MM.1S (cell line): ENCODE results near the gene PLD4.

Source experiments
- DNase-seq: peaks from one replicate; pipeline ENCODE4 v3.0.0-alpha.2; 2015
- H2AFZ ChIP-seq: fragments of 300-600 bp; sonication (generic); 2 replicates; pipeline ENCODE4 v1.6.0; 2016; ENCODE audit warnings: antibody characterized with exemption, low read length
- H3F3A ChIP-seq: fragments of 300-600 bp; sonication (generic); 2 replicates; pipeline ENCODE4 v1.6.1; 2016; ENCODE audit warnings: mild to moderate bottlenecking, antibody characterized with exemption, low read length, moderate library complexity, mixed read lengths; ENCODE audit not compliant: insufficient read depth
- H3K27ac ChIP-seq: fragments of 300-600 bp; sonication (generic); 2 replicates; pipeline ENCODE4 v1.5.1; 2016; ENCODE audit warnings: mild to moderate bottlenecking, low read length
- H3K27me3 ChIP-seq: fragments of 300-600 bp; sonication (generic); replicated peaks from 2 replicates; pipeline ENCODE4 v1.6.0; 2016; ENCODE audit warnings: low read length; ENCODE audit not compliant: insufficient read depth
- H3K36me3 ChIP-seq: fragments of 300-600 bp; sonication (generic); replicated peaks from 2 replicates; pipeline ENCODE4 v1.6.1; 2016; ENCODE audit warnings: mild to moderate bottlenecking, low read length, mixed read lengths; ENCODE audit not compliant: insufficient read depth
- H3K4me1 ChIP-seq: fragments of 300-600 bp; sonication (generic); 2 replicates; pipeline ENCODE4 v1.6.1; 2016; ENCODE audit warnings: low read length, mixed read lengths
- H3K4me2 ChIP-seq: fragments of 300-600 bp; sonication (generic); 2 replicates; pipeline ENCODE4 v1.6.0; 2016; ENCODE audit warnings: low read depth, low read length
- H3K4me3 ChIP-seq: fragments of 300-600 bp; sonication (generic); 2 replicates; pipeline ENCODE4 v1.5.1; 2016; ENCODE audit warnings: low read length, mixed read lengths
- H3K79me2 ChIP-seq: fragments of 300-600 bp; sonication (generic); 2 replicates; pipeline ENCODE4 v1.6.1; 2016; ENCODE audit warnings: mixed run types, low read length, mixed read lengths
- H3K9ac ChIP-seq: fragments of 300-600 bp; sonication (generic); 2 replicates; pipeline ENCODE4 v1.6.1; 2016; ENCODE audit warnings: low read length, mixed read lengths
- H3K9me2 ChIP-seq: fragments of 300-600 bp; sonication (generic); replicated peaks from 2 replicates; pipeline ENCODE4 v1.6.1; 2016; ENCODE audit warnings: mild to moderate bottlenecking, low read length, mixed read lengths; ENCODE audit not compliant: insufficient read depth
- H3K9me3 ChIP-seq: fragments of 300-600 bp; sonication (generic); replicated peaks from 2 replicates; pipeline ENCODE4 v1.6.1; 2016; ENCODE audit warnings: mild to moderate bottlenecking, low read length, mixed read lengths; ENCODE audit not compliant: insufficient read depth
- H4K20me1 ChIP-seq: fragments of 300-600 bp; sonication (generic); 2 replicates; pipeline ENCODE4 v1.6.1; 2016; ENCODE audit warnings: mild to moderate bottlenecking, low read length, moderate library complexity, mixed read lengths; ENCODE audit not compliant: insufficient read depth
- EZH2 ChIP-seq: fragments of 300-600 bp; sonication (generic); optimal IDR thresholded peaks from 2 replicates; pipeline ENCODE3; 2017; ENCODE audit warnings: low read depth, mild to moderate bottlenecking, antibody characterized with exemption, low read length, mixed read lengths
- EZH2phosphoT487 ChIP-seq: fragments of 300-600 bp; sonication (generic); IDR thresholded peaks from 2 replicates; pipeline ENCODE4 v1.6.1; 2018; ENCODE audit warnings: antibody characterized with exemption, low read length
- TF ChIP-seq, protein P1 (sequence below): fragments of 300-600 bp; sonication (generic); IDR thresholded peaks from 2 replicates; pipeline ENCODE4 v1.5.1; 2016; ENCODE audit warnings: antibody characterized with exemption, low read length, mixed read lengths

Gene PLD4

DNA sequence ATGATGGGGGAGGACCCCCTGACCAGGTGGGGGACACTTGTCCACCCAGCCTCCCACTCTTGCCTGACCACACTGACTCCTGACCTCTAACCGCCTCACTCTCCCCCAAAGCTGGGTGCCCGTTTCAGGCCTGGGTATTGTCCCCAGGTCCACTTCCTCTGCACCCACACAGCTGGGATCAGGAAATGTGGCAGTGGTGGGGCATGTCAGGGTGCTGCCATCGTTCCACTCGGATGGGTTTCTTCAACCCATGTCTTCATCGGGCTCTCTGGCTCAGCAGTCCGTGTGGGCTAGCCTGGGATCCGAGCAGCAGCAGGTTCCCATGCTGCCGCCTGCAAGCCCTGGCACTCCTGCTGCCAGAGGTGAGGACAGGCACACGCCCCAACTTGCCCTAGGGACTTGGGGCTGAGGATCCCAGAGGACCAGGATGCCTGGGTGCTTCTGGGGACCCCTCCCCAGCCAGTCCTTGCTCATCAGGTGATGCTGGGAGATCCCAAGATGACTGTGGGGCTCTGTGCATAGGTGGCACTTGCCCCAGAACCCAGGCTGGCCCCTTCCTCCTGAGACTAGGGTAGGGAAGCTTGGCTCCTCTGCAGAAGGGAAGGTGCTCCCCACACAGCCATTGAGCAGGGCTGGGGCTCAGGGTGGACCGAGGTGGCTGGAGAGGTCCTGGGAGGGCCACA lies 58.0 kb downstream of the PLD4 start:
- TF ChIP-seq, protein P1, sequence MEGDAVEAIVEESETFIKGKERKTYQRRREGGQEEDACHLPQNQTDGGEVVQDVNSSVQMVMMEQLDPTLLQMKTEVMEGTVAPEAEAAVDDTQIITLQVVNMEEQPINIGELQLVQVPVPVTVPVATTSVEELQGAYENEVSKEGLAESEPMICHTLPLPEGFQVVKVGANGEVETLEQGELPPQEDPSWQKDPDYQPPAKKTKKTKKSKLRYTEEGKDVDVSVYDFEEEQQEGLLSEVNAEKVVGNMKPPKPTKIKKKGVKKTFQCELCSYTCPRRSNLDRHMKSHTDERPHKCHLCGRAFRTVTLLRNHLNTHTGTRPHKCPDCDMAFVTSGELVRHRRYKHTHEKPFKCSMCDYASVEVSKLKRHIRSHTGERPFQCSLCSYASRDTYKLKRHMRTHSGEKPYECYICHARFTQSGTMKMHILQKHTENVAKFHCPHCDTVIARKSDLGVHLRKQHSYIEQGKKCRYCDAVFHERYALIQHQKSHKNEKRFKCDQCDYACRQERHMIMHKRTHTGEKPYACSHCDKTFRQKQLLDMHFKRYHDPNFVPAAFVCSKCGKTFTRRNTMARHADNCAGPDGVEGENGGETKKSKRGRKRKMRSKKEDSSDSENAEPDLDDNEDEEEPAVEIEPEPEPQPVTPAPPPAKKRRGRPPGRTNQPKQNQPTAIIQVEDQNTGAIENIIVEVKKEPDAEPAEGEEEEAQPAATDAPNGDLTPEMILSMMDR = no peak
- no peak for TF ChIP-seq EZH2phosphoT487
- no peak for TF ChIP-seq EZH2
- H3F3A ChIP-seq = no peaks in the 10 kb centered on the region
- DNase-seq = no peak
- no peak overlapping the region for H3K4me3 ChIP-seq
- no peaks in the 10 kb centered on the region for H3K4me1 ChIP-seq
- no peaks in the 10 kb centered on the region for H4K20me1 ChIP-seq
- no peaks in the 10 kb centered on the region for H3K79me2 ChIP-seq
- no peaks in the 10 kb centered on the region for H3K9me3 ChIP-seq
- no peaks in the 10 kb centered on the region for H3K36me3 ChIP-seq
- H3K27me3 ChIP-seq = peaks cover 17% of the 10 kb centered on the region
- H3K9me2 ChIP-seq = no peaks in the 10 kb centered on the region
- no peak overlapping the region for H2AFZ ChIP-seq
- no peak overlapping the region for H3K4me2 ChIP-seq
- no peak overlapping the region for H3K9ac ChIP-seq
- H3K27ac ChIP-seq = no peak overlapping the region
